Measurements from ENCODE around the gene PDE4B.

Gene PDE4B

GRCh38 chr1:66374148-66374547 lies 581.5 kb downstream of the PDE4B start:
- Histone ChIP-seq H3K9me3 (ENCODE audit: insufficient read depth, low read length) (no peaks in the 10 kb centered on the region), H2AFZ (ENCODE audit: low read depth, low read length) (no peak overlapping the region), H3K36me3 (replicated peaks; ENCODE audit: low read depth, low read length) (peaks cover 25% of the 10 kb centered on the region), H3K4me2 (ENCODE audit: low read length) (peak overlapping the region; percentile 77), H3K9ac (ENCODE audit: low read length) (peak overlapping the region; percentile 82), H3K27me3 (ENCODE audit: low read depth, low read length) (no peaks in the 10 kb centered on the region), H3K27ac (ENCODE audit: low read length) (peak overlapping the region; percentile 98), H3K4me3 (ENCODE audit: low read length) (peak overlapping the region; percentile 38), H3K4me1 (ENCODE audit: low read length) (peaks cover 95% of the 10 kb centered on the region), H3K79me2 (ENCODE audit: low read length) (peaks cover 37% of the 10 kb centered on the region), H4K20me1 (ENCODE audit: insufficient read depth, low read length) (no peaks in the 10 kb centered on the region)
- no peak for TF ChIP-seq EZH2phosphoT487 (IDR thresholded peaks at IDR 0.05; ENCODE audit: low read depth)
- TF ChIP-seq, protein P1, sequence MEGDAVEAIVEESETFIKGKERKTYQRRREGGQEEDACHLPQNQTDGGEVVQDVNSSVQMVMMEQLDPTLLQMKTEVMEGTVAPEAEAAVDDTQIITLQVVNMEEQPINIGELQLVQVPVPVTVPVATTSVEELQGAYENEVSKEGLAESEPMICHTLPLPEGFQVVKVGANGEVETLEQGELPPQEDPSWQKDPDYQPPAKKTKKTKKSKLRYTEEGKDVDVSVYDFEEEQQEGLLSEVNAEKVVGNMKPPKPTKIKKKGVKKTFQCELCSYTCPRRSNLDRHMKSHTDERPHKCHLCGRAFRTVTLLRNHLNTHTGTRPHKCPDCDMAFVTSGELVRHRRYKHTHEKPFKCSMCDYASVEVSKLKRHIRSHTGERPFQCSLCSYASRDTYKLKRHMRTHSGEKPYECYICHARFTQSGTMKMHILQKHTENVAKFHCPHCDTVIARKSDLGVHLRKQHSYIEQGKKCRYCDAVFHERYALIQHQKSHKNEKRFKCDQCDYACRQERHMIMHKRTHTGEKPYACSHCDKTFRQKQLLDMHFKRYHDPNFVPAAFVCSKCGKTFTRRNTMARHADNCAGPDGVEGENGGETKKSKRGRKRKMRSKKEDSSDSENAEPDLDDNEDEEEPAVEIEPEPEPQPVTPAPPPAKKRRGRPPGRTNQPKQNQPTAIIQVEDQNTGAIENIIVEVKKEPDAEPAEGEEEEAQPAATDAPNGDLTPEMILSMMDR (IDR thresholded peaks at IDR 0.05; ENCODE audit: low read depth, low read length): no peak

- H3K4me3 ChIP-seq (ENCODE audit: low read length): no peak overlapping the region
- no peaks in the 10 kb centered on the region for H3K27me3 ChIP-seq (ENCODE audit: low read depth, low read length)
- H3K9ac ChIP-seq (ENCODE audit: low read length): peak overlapping the region; percentile 82; the same call in 1 of the 2 replicates
- TF ChIP-seq, protein P1 (IDR thresholded peaks at IDR 0.05; ENCODE audit: low read depth, low read length): no peak
- H3K36me3 ChIP-seq (replicated peaks; ENCODE audit: low read depth, low read length): peaks cover 21% of the 10 kb centered on the region
- H4K20me1 ChIP-seq (ENCODE audit: insufficient read depth, low read length): no peaks in the 10 kb centered on the region
- peaks cover 95% of the 10 kb centered on the region for H3K4me1 ChIP-seq (ENCODE audit: low read length)
- H2AFZ ChIP-seq (ENCODE audit: low read depth, low read length): no peak overlapping the region
- H3K9me3 ChIP-seq (ENCODE audit: insufficient read depth, low read length): no peaks in the 10 kb centered on the region
- H3K4me2 ChIP-seq (ENCODE audit: low read length): peak overlapping the region; percentile 77
- peak overlapping the region; percentile 98 for H3K27ac ChIP-seq (ENCODE audit: low read length)
- peaks cover 34% of the 10 kb centered on the region for H3K79me2 ChIP-seq (ENCODE audit: low read length)
These were observed 581.9 kb downstream of the PDE4B start for GRCh38 chr1:66374561-66375111.

- peaks cover 94% of the 10 kb centered on the region for H3K4me1 ChIP-seq (ENCODE audit: low read length)
- H3K36me3 ChIP-seq (replicated peaks; ENCODE audit: low read depth, low read length): peaks cover 21% of the 10 kb centered on the region
- no peak overlapping the region for H3K4me3 ChIP-seq (ENCODE audit: low read length)
- TF ChIP-seq EZH2phosphoT487 (IDR thresholded peaks at IDR 0.05; ENCODE audit: low read depth): no peak
- TF ChIP-seq, protein P1 (IDR thresholded peaks at IDR 0.05; ENCODE audit: low read depth, low read length): peak; percentile 37
- H3K4me2 ChIP-seq (ENCODE audit: low read length): peak overlapping the region; percentile 33
- peak overlapping the region; percentile 98 for H3K27ac ChIP-seq (ENCODE audit: low read length)
- peak overlapping the region; percentile 30; the same call in 1 of the 2 replicates for H3K9ac ChIP-seq (ENCODE audit: low read length)
- no peak overlapping the region for H2AFZ ChIP-seq (ENCODE audit: low read depth, low read length)
- H3K79me2 ChIP-seq (ENCODE audit: low read length): peaks cover 34% of the 10 kb centered on the region
- no peaks in the 10 kb centered on the region for H4K20me1 ChIP-seq (ENCODE audit: insufficient read depth, low read length)
- no peaks in the 10 kb centered on the region for H3K9me3 ChIP-seq (ENCODE audit: insufficient read depth, low read length)
- no peaks in the 10 kb centered on the region for H3K27me3 ChIP-seq (ENCODE audit: low read depth, low read length)
These were observed 582.4 kb downstream of the PDE4B start for GRCh38 chr1:66375125-66375524.

DNA sequence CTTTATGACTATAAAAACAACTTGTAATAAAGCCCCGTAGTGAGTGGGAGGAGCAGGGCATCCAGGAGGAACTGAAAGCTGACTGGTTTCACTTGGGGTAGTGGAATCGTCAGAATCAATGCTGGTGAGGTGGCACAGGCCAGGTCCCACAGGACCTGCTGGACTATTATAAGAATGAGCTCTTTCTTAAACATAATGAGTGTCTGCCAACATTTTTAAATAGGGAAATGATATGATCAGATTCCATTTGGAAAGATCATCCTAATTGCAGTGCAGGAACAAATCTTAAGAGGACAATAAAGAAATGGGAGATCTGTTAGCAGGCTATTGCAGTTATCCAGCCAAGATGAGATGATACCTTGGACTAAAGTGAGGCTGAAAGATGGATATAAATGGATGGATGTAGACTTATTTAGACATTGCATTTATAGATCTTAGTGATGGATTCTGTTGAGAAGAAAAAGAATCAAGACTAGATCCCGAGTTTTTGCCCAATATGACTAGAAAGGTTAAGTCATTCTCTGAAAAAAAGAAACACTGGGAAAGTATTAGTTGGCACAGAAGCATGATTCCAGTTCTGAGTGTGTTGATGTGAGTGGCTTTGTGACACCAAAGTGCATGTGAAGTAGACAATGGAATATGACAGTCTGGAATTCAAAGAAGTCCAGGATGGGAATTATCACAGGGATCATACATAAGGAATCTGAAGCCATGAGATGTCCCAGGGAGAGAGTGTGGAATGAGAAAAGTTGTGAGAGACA lies 587.9 kb downstream of the PDE4B start:
- peak overlapping the region; percentile 75 for H3K4me2 ChIP-seq (ENCODE audit: low read length)
- peaks cover 64% of the 10 kb centered on the region for H3K4me1 ChIP-seq (ENCODE audit: low read length)
- peaks cover 15% of the 10 kb centered on the region for H3K36me3 ChIP-seq (replicated peaks; ENCODE audit: low read depth, low read length)
- TF ChIP-seq EZH2phosphoT487 (IDR thresholded peaks at IDR 0.05; ENCODE audit: low read depth): no peak
- TF ChIP-seq, protein P1 (IDR thresholded peaks at IDR 0.05; ENCODE audit: low read depth, low read length): no peak
- H2AFZ ChIP-seq (ENCODE audit: low read depth, low read length): no peak overlapping the region
- peaks cover 25% of the 10 kb centered on the region; the same call in 1 of the 2 replicates for H3K9me3 ChIP-seq (ENCODE audit: insufficient read depth, low read length)
- H3K79me2 ChIP-seq (ENCODE audit: low read length): peaks cover 7% of the 10 kb centered on the region; the same call in 1 of the 2 replicates
- peak overlapping the region; percentile 94 for H3K27ac ChIP-seq (ENCODE audit: low read length)
- peak overlapping the region; percentile 69 for H3K9ac ChIP-seq (ENCODE audit: low read length)
- peak overlapping the region; percentile 56 for H3K4me3 ChIP-seq (ENCODE audit: low read length)
- no peaks in the 10 kb centered on the region for H4K20me1 ChIP-seq (ENCODE audit: insufficient read depth, low read length)
- H3K27me3 ChIP-seq (ENCODE audit: low read depth, low read length): no peaks in the 10 kb centered on the region
